ENCODE data around the gene ATRNL1. TPM values are rescaled to one million over a fixed set of nuclear protein-coding genes. Genes with fewer than 3 reads are reported as not detected.
"Not testable (repeated sequence)": the region's sequence is repeated elsewhere in the genome, so short reads cannot be mapped to it uniquely, and the experiment has no call there.

Gene ATRNL1
- total RNA-seq, 4 donors from 2014 or later, result 0.93 to 19.0 (median 8.7) TPM

DNA sequence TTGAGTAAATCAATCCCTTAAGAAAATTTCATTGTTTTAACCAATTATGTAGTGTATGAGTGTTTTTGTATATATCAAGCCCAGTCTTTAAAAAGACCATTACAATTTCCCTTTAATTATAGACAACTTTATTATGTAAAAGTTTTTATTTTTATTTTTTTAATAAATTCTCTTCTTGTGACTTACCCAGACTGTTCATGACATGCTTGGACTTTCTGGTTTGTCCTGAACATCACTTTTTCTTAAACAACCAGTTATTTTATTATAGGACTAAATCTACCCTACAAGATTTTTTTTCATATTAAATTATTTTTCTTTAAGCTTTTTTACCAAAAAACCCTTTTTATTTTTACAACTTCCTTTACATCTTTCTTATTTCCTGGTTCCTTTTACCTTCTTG lies 410.4 kb downstream of the ATRNL1 start:
- H3K9me3 ChIP-seq, result no peaks in the 10 kb centered on the region
- H3K27ac ChIP-seq, result no peak overlapping the region
- H3K36me3 ChIP-seq, result no peaks in the 10 kb centered on the region
- no peaks in the 10 kb centered on the region for H3K4me1 ChIP-seq
- H3K27me3 ChIP-seq, result no peaks in the 10 kb centered on the region
- no peak for ATAC-seq
- no peak overlapping the region for H3K4me3 ChIP-seq
- TF ChIP-seq POLR2A (IDR thresholded peaks at IDR 0.05) (no peak), POLR2AphosphoS5 (IDR thresholded peaks at IDR 0.05) (no peak), EP300 (IDR thresholded peaks at IDR 0.05) (no peak)
- TF ChIP-seq, protein P1, sequence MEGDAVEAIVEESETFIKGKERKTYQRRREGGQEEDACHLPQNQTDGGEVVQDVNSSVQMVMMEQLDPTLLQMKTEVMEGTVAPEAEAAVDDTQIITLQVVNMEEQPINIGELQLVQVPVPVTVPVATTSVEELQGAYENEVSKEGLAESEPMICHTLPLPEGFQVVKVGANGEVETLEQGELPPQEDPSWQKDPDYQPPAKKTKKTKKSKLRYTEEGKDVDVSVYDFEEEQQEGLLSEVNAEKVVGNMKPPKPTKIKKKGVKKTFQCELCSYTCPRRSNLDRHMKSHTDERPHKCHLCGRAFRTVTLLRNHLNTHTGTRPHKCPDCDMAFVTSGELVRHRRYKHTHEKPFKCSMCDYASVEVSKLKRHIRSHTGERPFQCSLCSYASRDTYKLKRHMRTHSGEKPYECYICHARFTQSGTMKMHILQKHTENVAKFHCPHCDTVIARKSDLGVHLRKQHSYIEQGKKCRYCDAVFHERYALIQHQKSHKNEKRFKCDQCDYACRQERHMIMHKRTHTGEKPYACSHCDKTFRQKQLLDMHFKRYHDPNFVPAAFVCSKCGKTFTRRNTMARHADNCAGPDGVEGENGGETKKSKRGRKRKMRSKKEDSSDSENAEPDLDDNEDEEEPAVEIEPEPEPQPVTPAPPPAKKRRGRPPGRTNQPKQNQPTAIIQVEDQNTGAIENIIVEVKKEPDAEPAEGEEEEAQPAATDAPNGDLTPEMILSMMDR (IDR thresholded peaks at IDR 0.05), result no peak

DNA sequence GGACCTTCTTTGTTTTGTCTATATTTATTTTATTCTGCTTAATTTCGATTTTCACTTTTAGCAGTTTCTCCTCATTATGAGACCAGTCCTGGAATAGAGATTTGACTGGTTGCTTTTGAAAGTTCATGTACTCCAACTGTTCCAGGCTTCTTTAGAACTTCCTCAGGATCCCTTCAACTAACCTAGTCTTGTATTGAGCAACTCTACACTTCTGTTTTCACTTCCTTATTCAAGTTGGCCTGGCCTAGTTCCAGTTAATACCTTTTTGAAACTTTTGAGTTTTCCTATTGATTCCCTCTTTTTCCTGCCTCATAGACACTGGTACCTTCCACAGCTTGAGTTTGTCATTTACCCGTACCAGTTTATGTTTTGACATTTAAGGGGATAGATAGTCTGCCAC lies 421.7 kb downstream of the ATRNL1 start:
- no peak for ATAC-seq
- no peak overlapping the region for H3K4me3 ChIP-seq
- no peaks in the 10 kb centered on the region for H3K4me1 ChIP-seq
- H3K36me3 ChIP-seq, result no peaks in the 10 kb centered on the region
- no peaks in the 10 kb centered on the region for H3K9me3 ChIP-seq
- H3K27me3 ChIP-seq, result no peaks in the 10 kb centered on the region
- no peak overlapping the region for H3K27ac ChIP-seq
- TF ChIP-seq, protein P1 (IDR thresholded peaks at IDR 0.05), result no peak
- TF ChIP-seq POLR2A (IDR thresholded peaks at IDR 0.05) (no peak), EP300 (IDR thresholded peaks at IDR 0.05) (no peak)
- 86 to 95% methylated on average over 2 of the region's 2 CpGs for WGBS, 2 donors (ENCODE audit: low coverage in 1 of 2)

DNA sequence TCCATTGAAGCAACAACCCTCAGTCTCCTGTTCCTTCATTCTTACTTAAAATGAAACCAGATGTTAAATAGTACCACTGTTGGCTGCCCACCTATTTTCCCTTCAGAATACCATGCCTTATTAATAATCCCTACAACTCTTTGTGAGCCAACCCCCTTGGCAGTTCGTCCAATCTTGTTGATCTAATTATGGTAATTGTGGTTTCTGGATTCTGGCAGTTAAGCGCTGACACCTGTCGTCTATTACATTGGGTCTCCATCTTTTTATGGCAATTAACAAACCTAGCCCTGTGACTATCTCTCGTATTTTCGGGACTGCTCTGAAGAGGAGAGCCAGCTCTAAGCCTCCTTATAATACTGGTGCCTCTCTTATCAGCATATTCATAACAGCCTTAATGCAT lies 432.0 kb downstream of the ATRNL1 start:
- WGBS, 2 donors (ENCODE audit: low coverage in 1 of 2), result 85 to 94% methylated on average over 2 to 5 of the region's 5 CpGs
- H3K9me3 ChIP-seq, result peaks cover 0 to 18% (median 0%) of the 10 kb centered on the region in 3 donors
- no peaks in the 10 kb centered on the region for H3K27me3 ChIP-seq
- no peak overlapping the region for H3K27ac ChIP-seq
- H3K4me3 ChIP-seq, result no peak overlapping the region
- ATAC-seq, result no peak
- H3K4me1 ChIP-seq, result no peaks in the 10 kb centered on the region
- TF ChIP-seq, protein P1 (IDR thresholded peaks at IDR 0.05), result no peak
- TF ChIP-seq POLR2AphosphoS5 (IDR thresholded peaks at IDR 0.05), result no peak
- no peaks in the 10 kb centered on the region for H3K36me3 ChIP-seq

DNA sequence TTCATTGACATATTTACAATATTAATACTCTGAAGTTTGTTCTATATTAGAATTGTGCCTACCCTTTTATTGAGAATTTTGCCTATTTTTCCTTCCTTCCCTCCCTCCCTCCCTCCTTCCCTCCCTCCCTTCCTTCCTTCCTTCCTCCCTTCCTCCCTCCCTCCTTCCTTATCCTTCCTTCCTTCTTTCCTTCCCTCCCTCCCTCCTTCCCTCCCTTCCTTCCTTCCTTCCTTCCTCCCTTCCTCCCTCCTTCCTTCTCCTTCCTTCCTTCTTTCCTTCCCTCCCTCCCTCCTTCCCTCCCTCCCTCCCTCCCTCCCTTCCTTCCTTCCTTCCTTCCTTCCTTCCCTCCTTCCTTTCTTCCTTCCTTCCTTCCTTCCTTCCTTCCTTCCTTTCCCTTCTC lies 434.5 kb downstream of the ATRNL1 start:
- H3K9me3 ChIP-seq, H3K27me3 ChIP-seq, ATAC-seq, H3K36me3 ChIP-seq, H3K27ac ChIP-seq, H3K4me3 ChIP-seq, H3K4me1 ChIP-seq: not testable (repeated sequence)

DNA sequence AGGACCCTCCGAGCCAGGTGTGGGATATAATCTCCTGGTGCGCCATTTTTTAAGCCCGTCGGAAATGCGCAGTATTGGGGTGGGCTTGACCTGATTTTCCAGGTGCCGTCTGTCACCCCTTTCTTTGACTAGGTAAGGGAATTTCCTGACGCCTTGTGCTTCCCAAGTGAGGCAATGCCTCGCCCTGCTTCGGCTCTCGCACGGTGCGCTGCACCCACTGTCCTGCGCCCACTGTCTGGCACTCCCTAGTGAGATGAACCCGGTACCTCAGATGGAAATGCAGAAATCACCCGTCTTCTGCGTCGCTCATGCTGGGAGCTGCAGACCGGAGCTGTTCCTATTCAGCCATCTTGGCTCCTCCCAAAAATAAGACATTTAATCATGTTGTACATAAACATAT lies 443.2 kb downstream of the ATRNL1 start:
- H3K4me1 ChIP-seq, H3K27me3 ChIP-seq, H3K36me3 ChIP-seq, ATAC-seq, H3K27ac ChIP-seq, H3K9me3 ChIP-seq, H3K4me3 ChIP-seq: not testable (repeated sequence)
- WGBS, 2 donors (ENCODE audit: low coverage in 1 of 2), result 87 to 96% methylated on average over 5 to 18 of the region's 18 CpGs

DNA sequence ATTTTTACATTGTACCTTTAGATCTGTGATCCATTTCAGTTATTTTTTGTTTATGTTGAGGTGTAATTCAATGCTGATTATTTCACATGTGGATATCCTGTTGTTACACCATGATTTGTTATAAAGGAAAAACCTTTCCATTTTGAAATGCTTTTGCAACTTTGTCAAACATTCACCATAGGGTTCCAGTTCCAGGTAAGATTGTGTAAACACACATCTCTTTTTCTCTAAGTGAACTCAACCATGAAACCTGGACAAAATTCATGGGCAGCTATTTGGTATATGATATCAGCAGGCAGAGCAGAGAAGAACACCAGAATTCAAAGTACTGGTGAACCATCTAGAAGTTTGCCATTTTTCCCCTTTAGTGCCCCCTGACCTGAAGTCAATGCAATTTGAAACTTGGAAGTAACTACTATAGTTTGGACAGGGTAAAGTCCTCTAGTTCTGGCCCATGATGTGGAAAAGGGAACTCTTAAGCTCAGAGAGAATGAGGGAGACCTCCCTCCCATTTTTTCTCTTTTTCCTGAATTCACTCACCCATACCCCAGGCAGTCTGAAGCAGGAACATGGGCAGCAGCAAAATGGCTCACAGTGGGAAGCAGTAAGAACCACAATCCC lies 446.1 kb downstream of the ATRNL1 start:
- Histone ChIP-seq H3K27me3 (no peaks in the 10 kb centered on the region), H3K36me3 (no peaks in the 10 kb centered on the region), H3K4me1 (no peaks in the 10 kb centered on the region), H3K9me3 (peaks cover 0 to 7% (median 0%) of the 10 kb centered on the region in 3 donors), H3K27ac (no peak overlapping the region), H3K4me3 (no peak overlapping the region)
- no peak for TF ChIP-seq EP300 (IDR thresholded peaks at IDR 0.05)
- TF ChIP-seq POLR2AphosphoS5 (IDR thresholded peaks at IDR 0.05), result no peak
- no peak for TF ChIP-seq POLR2A (IDR thresholded peaks at IDR 0.05)
- TF ChIP-seq, protein P1 (IDR thresholded peaks at IDR 0.05), result no peak
- no peak for ATAC-seq
